ENCODE results near the gene IL17RC. TPM values are rescaled to one million over a fixed set of nuclear protein-coding genes. Genes with fewer than 3 reads are reported as not detected.

Gene IL17RC
- total RNA-seq, 1 donor from 2014 or later = 3.1 TPM

- H3K9me3 ChIP-seq (ENCODE audit: low read depth) = no peaks in the 10 kb centered on the region
- H3K27me3 ChIP-seq = no peaks in the 10 kb centered on the region
- H3K27ac ChIP-seq = no peak overlapping the region
- no peak overlapping the region for H3K4me3 ChIP-seq
- no peaks in the 10 kb centered on the region for H3K36me3 ChIP-seq
- H3F3A ChIP-seq (ENCODE audit: low read depth) = peaks cover 8% of the 10 kb centered on the region
- H3K9ac ChIP-seq = no peak overlapping the region
- Mint-ChIP-seq H3K27me3 (ENCODE audit: insufficient read depth, low read depth) (peaks cover 11% of the 10 kb centered on the region), H3K4me3 (peak overlapping the region; percentile 98), H3K36me3 (peaks cover 19% of the 10 kb centered on the region), H3K4me1 (peaks cover 15% of the 10 kb centered on the region), H3K9me3 (no peaks in the 10 kb centered on the region), H3K27ac (no peak overlapping the region)
- no peak overlapping the region for H2AFZ ChIP-seq (replicated peaks)
- TF ChIP-seq EZH2phosphoT487 (IDR thresholded peaks at IDR 0.05) (no peak), CTCF (IDR thresholded peaks at IDR 0.05) (no peak), EZH2 (IDR thresholded peaks at IDR 0.05) (no peak)
- no peak overlapping the region for H3K4me2 ChIP-seq
- peaks cover 19% of the 10 kb centered on the region for H4K20me1 ChIP-seq (ENCODE audit: low read depth)
- H3K4me1 ChIP-seq = peaks cover 7% of the 10 kb centered on the region
- peaks cover 38% of the 10 kb centered on the region for H3K79me2 ChIP-seq (ENCODE audit: low read depth)
- no peak for DNase-seq (ENCODE audit: low spot score)
Observed at GRCh38 chr3:9889405-9889804, 27.5 kb upstream of the IL17RC start.

DNA sequence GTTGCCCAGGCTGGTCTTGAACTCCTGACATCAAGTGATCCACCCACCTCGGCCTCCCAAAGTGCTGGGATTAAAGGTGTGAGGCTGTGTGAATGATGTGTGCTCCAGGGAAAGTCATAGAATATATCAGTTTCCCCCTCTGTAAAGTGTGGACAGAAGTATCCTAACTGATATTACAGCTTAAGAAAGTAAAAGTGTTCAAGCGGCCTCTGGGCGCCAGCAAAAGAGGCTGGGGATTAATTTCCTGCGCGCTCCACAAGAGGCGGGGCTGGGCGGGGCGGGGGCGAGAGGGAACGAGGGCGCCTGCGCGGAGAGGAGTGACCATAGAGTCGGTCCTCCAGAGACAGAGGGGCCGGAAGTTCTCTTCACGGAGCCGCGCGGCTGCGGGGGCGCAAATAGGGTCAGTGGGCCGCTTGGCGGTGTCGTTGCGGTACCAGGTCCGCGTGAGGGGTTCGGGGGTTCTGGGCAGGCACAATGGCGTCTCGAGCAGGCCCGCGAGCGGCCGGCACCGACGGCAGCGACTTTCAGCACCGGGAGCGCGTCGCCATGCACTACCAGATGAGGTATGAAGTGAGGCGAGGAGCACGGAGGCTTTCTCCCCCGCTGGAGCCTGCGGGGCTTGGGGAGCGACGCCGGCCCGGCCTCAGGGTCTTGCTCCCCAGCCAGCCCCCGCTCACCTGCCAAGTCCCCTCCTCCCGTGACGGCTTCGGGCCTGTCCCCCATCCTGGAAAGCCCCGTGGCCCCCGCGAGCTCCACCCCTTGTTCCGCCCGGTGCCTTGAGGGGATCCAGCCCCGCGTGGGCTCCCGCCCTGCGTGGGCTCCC is 26.4 kb upstream of the IL17RC start, which contains the start of gene JAGN1:
Gene JAGN1, plus strand, starts transcription at position 362 of the 823 bp plus-strand sequence. Its CDS starts 113 bp downstream, at position 475.
- Mint-ChIP-seq H3K9me3 (no peaks in the 10 kb centered on the region), H3K4me1 (peaks cover 15% of the 10 kb centered on the region), H3K27ac (peak within 1 kb of the TSS; percentile 91), H3K36me3 (peaks cover 25% of the 10 kb centered on the region), H3K27me3 (ENCODE audit: insufficient read depth, low read depth) (peaks cover 7% of the 10 kb centered on the region), H3K4me3 (peak within 1 kb of the TSS; percentile 98)
- peak within 1 kb of the TSS; percentile 97 for H3K9ac ChIP-seq
- peaks cover 8% of the 10 kb centered on the region for H3F3A ChIP-seq (ENCODE audit: low read depth)
- peaks cover 7% of the 10 kb centered on the region for H3K4me1 ChIP-seq
- peaks cover 38% of the 10 kb centered on the region for H3K79me2 ChIP-seq (ENCODE audit: low read depth)
- no peak for TF ChIP-seq CTCF (IDR thresholded peaks at IDR 0.05)
- no peak for TF ChIP-seq EZH2phosphoT487 (IDR thresholded peaks at IDR 0.05)
- no peak for TF ChIP-seq EZH2 (IDR thresholded peaks at IDR 0.05)
- H3K36me3 ChIP-seq = no peaks in the 10 kb centered on the region
- H3K27ac ChIP-seq = no peak within 1 kb of the TSS
- H3K4me2 ChIP-seq = peak within 1 kb of the TSS; percentile 82
- peak within 1 kb of the TSS; percentile 92 for H2AFZ ChIP-seq (replicated peaks)
- no peaks in the 10 kb centered on the region for H3K9me3 ChIP-seq (ENCODE audit: low read depth)
- peak; percentile 94 for DNase-seq (ENCODE audit: low spot score)
- peaks cover 19% of the 10 kb centered on the region for H4K20me1 ChIP-seq (ENCODE audit: low read depth)
- no peaks in the 10 kb centered on the region for H3K27me3 ChIP-seq
- H3K4me3 ChIP-seq = peak within 1 kb of the TSS; percentile 96

GRCh38 chr3:9891072-9891622 is 25.8 kb upstream of the IL17RC start:
- Histone ChIP-seq H3K4me3 (peak overlapping the region; percentile 96), H3F3A (ENCODE audit: low read depth) (peaks cover 8% of the 10 kb centered on the region), H3K4me2 (peak overlapping the region; percentile 82), H3K79me2 (ENCODE audit: low read depth) (peaks cover 38% of the 10 kb centered on the region), H3K27ac (no peak overlapping the region), H4K20me1 (ENCODE audit: low read depth) (peaks cover 19% of the 10 kb centered on the region), H3K4me1 (peaks cover 7% of the 10 kb centered on the region), H3K9me3 (ENCODE audit: low read depth) (no peaks in the 10 kb centered on the region), H3K36me3 (no peaks in the 10 kb centered on the region), H3K9ac (peak overlapping the region; percentile 97), H3K27me3 (no peaks in the 10 kb centered on the region), H2AFZ (replicated peaks) (peak overlapping the region; percentile 92)
- peaks cover 15% of the 10 kb centered on the region for H3K4me1 Mint-ChIP-seq
- H3K27ac Mint-ChIP-seq = no peak overlapping the region
- no peaks in the 10 kb centered on the region for H3K9me3 Mint-ChIP-seq
- peaks cover 4% of the 10 kb centered on the region for H3K27me3 Mint-ChIP-seq (ENCODE audit: insufficient read depth, low read depth)
- no peak for TF ChIP-seq CTCF (IDR thresholded peaks at IDR 0.05)
- H3K36me3 Mint-ChIP-seq = peaks cover 25% of the 10 kb centered on the region
- no peak for DNase-seq (ENCODE audit: low spot score)
- H3K4me3 Mint-ChIP-seq = peak overlapping the region; percentile 98
